Trophoblast cell (in vitro differentiated cells and primary cell): ENCODE data around the gene TMEM258.

Source experiments
- DNase-seq, 2 donors: peaks; one replicate each; pipeline ENCODE4 v3.0.0-alpha.2; 2016
- H2AFZ ChIP-seq: 2 replicates; pipeline ENCODE4 v1.6.1; 2013; ENCODE audit warnings: low read length, moderate library complexity, mild to moderate bottlenecking; ENCODE audit not compliant: insufficient read depth, poor library complexity
- H2AK5ac ChIP-seq: 2 replicates; pipeline ENCODE4 v1.6.1; 2013; ENCODE audit warnings: mild to moderate bottlenecking, low read length
- H2BK120ac ChIP-seq: 2 replicates; pipeline ENCODE4 v1.6.1; 2013; ENCODE audit warnings: low read length, mild to moderate bottlenecking, moderate library complexity; ENCODE audit not compliant: insufficient read depth, poor library complexity
- H2BK12ac ChIP-seq: 2 replicates; pipeline ENCODE4 v1.6.1; 2013; ENCODE audit warnings: mild to moderate bottlenecking, low read length, moderate library complexity
- H2BK5ac ChIP-seq: 2 replicates; pipeline ENCODE4 v1.6.1; 2013; ENCODE audit warnings: low read length, low read depth, moderate library complexity, mild to moderate bottlenecking; ENCODE audit not compliant: poor library complexity
- H3K14ac ChIP-seq: 2 replicates; pipeline ENCODE4 v1.6.1; 2013; ENCODE audit warnings: mild to moderate bottlenecking, low read length
- H3K18ac ChIP-seq: 2 replicates; pipeline ENCODE4 v1.6.1; 2013; ENCODE audit warnings: mild to moderate bottlenecking, low read length
- H3K23ac ChIP-seq: 2 replicates; pipeline ENCODE4 v1.6.1; 2013; ENCODE audit warnings: low read length
- H3K27ac ChIP-seq: 2 replicates; pipeline ENCODE4 v1.5.1; 2013; ENCODE audit warnings: low read depth, mild to moderate bottlenecking, inconsistent platforms, low read length, moderate library complexity
- H3K27me3 ChIP-seq: 2 replicates; pipeline ENCODE4 v1.6.1; 2013; ENCODE audit warnings: inconsistent platforms, mild to moderate bottlenecking, low read length, moderate library complexity; ENCODE audit not compliant: insufficient read depth
- H3K36me3 ChIP-seq, 2 experiments: 1 replicate in 1 of 2; 2 replicates in 1 of 2; pipeline ENCODE4 v1.6.1; 2013; ENCODE audit warnings: low read length in 2 of 2, mild to moderate bottlenecking in 2 of 2, moderate library complexity in 1 of 2; ENCODE audit not compliant: insufficient read depth in 2 of 2, control insufficient read depth in 1 of 2
- H3K4ac ChIP-seq: 2 replicates; pipeline ENCODE4 v1.6.1; 2013; ENCODE audit warnings: low read depth, mild to moderate bottlenecking, low read length, moderate library complexity
- H3K4me1 ChIP-seq, 2 experiments: 1 replicate in 1 of 2; 2 replicates in 1 of 2; pipeline ENCODE4 v1.6.1; 2013; ENCODE audit warnings: low read length in 2 of 2, mild to moderate bottlenecking in 2 of 2, moderate library complexity in 1 of 2; ENCODE audit not compliant: insufficient read depth in 2 of 2, control insufficient read depth in 1 of 2
- H3K4me2 ChIP-seq: 2 replicates; pipeline ENCODE4 v1.6.1; 2013; ENCODE audit warnings: inconsistent platforms, mild to moderate bottlenecking, low read length, moderate library complexity
- H3K4me3 ChIP-seq: 2 replicates; pipeline ENCODE4 v1.5.1; 2013; ENCODE audit warnings: mild to moderate bottlenecking, low read depth, low read length, inconsistent platforms
- H3K79me1 ChIP-seq: one replicate; pipeline ENCODE4 v1.6.1; 2013; ENCODE audit warnings: low read length
- H3K79me2 ChIP-seq: 2 replicates; pipeline ENCODE4 v1.6.1; 2013; ENCODE audit warnings: low read length, mild to moderate bottlenecking; ENCODE audit not compliant: control insufficient read depth, insufficient read depth, poor library complexity
- H3K9ac ChIP-seq: 2 replicates; pipeline ENCODE4 v1.6.1; 2013; ENCODE audit warnings: mild to moderate bottlenecking, low read length
- H3K9me3 ChIP-seq: 2 replicates; pipeline ENCODE4 v1.6.1; 2013; ENCODE audit warnings: low read depth, mild to moderate bottlenecking, control low read depth, inconsistent platforms, low read length; ENCODE audit not compliant: insufficient read depth
- H4K12ac ChIP-seq: 2 replicates; pipeline ENCODE4 v1.6.1; 2013; ENCODE audit warnings: low read depth, mild to moderate bottlenecking, low read length, moderate library complexity
- H4K8ac ChIP-seq: 2 replicates; pipeline ENCODE4 v1.6.1; 2013; ENCODE audit warnings: low read depth, mild to moderate bottlenecking, low read length, moderate library complexity
- H4K91ac ChIP-seq: one replicate; pipeline ENCODE4 v1.6.1; 2013; ENCODE audit warnings: low read depth, mild to moderate bottlenecking, low read length, moderate library complexity
- WGBS: extraction: QIAGEN DNeasy Blood & Tissue Kit; methylation state at CpG from one replicate; pipeline ENCODE4 v1.1.7; 2013; ENCODE audit warnings: missing lambda C conversion rate; ENCODE audit not compliant: insufficient read length, insufficient coverage; ENCODE audit errors: extremely low coverage; 5-methylcytosine and 5-hydroxymethylcytosine counted together

The TMEM258 gene

GRCh38 chr11:61760946-61761345 is 31.5 kb downstream of the TMEM258 start:
- no peak overlapping the region for H2BK12ac ChIP-seq
- DNase-seq, result no peak
- H3K23ac ChIP-seq, result no peak overlapping the region
- H3K18ac ChIP-seq, result no peak overlapping the region
- no peak overlapping the region for H3K14ac ChIP-seq
- no peak overlapping the region for H2BK120ac ChIP-seq
- no CpG with 5 or more reads among the region's 13 CpGs for WGBS
- no peak overlapping the region for H3K4me3 ChIP-seq
- no peak overlapping the region for H4K12ac ChIP-seq
- H3K4ac ChIP-seq, result no peak overlapping the region
- no peak overlapping the region for H3K27ac ChIP-seq
- H4K8ac ChIP-seq, result no peak overlapping the region
- H3K27me3 ChIP-seq, result no peaks in the 10 kb centered on the region
- no peak overlapping the region for H4K91ac ChIP-seq
- H3K79me1 ChIP-seq, result peaks cover 4% of the 10 kb centered on the region
- no peak overlapping the region for H3K9ac ChIP-seq
- H2AFZ ChIP-seq, result no peak overlapping the region
- H3K79me2 ChIP-seq, result no peaks in the 10 kb centered on the region
- no peak overlapping the region for H2AK5ac ChIP-seq
- H3K4me1 ChIP-seq, result peaks cover 10 to 12% of the 10 kb centered on the region in 2 experiments
- H3K4me2 ChIP-seq, result no peak overlapping the region
- H3K9me3 ChIP-seq, result peaks cover 5% of the 10 kb centered on the region
- H2BK5ac ChIP-seq, result no peak overlapping the region
- no peaks in the 10 kb centered on the region for H3K36me3 ChIP-seq

- no peak overlapping the region for H4K12ac ChIP-seq
- WGBS, result no CpG with 5 or more reads among the region's 15 CpGs
- no peak for DNase-seq
- no peak overlapping the region for H3K14ac ChIP-seq
- no peak overlapping the region for H2BK12ac ChIP-seq
- H3K4ac ChIP-seq, result no peak overlapping the region
- H3K23ac ChIP-seq, result no peak overlapping the region
- H2BK5ac ChIP-seq, result no peak overlapping the region
- H2AK5ac ChIP-seq, result peak overlapping the region; percentile 42
- H4K8ac ChIP-seq, result no peak overlapping the region
- H3K36me3 ChIP-seq, result no peaks in the 10 kb centered on the region
- peaks cover 5% of the 10 kb centered on the region for H3K27me3 ChIP-seq
- peaks cover 3% of the 10 kb centered on the region for H3K9me3 ChIP-seq
- H4K91ac ChIP-seq, result peak overlapping the region; percentile 53
- no peak overlapping the region for H3K9ac ChIP-seq
- H3K27ac ChIP-seq, result no peak overlapping the region
- no peak overlapping the region for H3K4me2 ChIP-seq
- H2BK120ac ChIP-seq, result no peak overlapping the region
- peaks cover 2% of the 10 kb centered on the region for H3K79me2 ChIP-seq
- H3K79me1 ChIP-seq, result peaks cover 10% of the 10 kb centered on the region
- H2AFZ ChIP-seq, result no peak overlapping the region
- H3K4me1 ChIP-seq, result peaks cover 23 to 33% of the 10 kb centered on the region in 2 experiments
- no peak overlapping the region for H3K18ac ChIP-seq
- H3K4me3 ChIP-seq, result no peak overlapping the region
Observed at GRCh38 chr11:61757213-61757862, 35.1 kb downstream of the TMEM258 start.

GRCh38 chr11:61756452-61757212 is 35.8 kb downstream of the TMEM258 start:
- Histone ChIP-seq H3K27me3 (peaks cover 5% of the 10 kb centered on the region), H3K4me1 (peaks cover 23 to 33% of the 10 kb centered on the region in 2 experiments), H2AK5ac (no peak overlapping the region), H2BK120ac (no peak overlapping the region), H2BK12ac (peak overlapping the region; percentile 51), H4K12ac (no peak overlapping the region), H3K4me3 (no peak overlapping the region), H3K4me2 (no peak overlapping the region), H3K9me3 (peaks cover 3% of the 10 kb centered on the region), H4K91ac (peak overlapping the region; percentile 53), H2AFZ (peak overlapping the region; percentile 8), H4K8ac (no peak overlapping the region), H3K9ac (no peak overlapping the region), H3K23ac (no peak overlapping the region), H2BK5ac (no peak overlapping the region), H3K18ac (peak overlapping the region; percentile 12), H3K4ac (no peak overlapping the region), H3K36me3 (no peaks in the 10 kb centered on the region), H3K14ac (no peak overlapping the region), H3K79me1 (peaks cover 10% of the 10 kb centered on the region), H3K27ac (no peak overlapping the region), H3K79me2 (peaks cover 2% of the 10 kb centered on the region)
- DNase-seq, result no peak
- WGBS, result no CpG with 5 or more reads among the region's 9 CpGs

GRCh38 chr11:61756147-61756451 is 36.3 kb downstream of the TMEM258 start:
- Histone ChIP-seq H3K9ac (no peak overlapping the region), H2BK5ac (no peak overlapping the region), H4K12ac (no peak overlapping the region), H3K23ac (no peak overlapping the region), H3K4ac (no peak overlapping the region), H3K18ac (no peak overlapping the region), H3K4me1 (peaks cover 23 to 33% of the 10 kb centered on the region in 2 experiments), H3K27me3 (peaks cover 5% of the 10 kb centered on the region), H2BK12ac (peak overlapping the region; percentile 25), H4K8ac (no peak overlapping the region), H4K91ac (peak overlapping the region; percentile 9), H3K14ac (no peak overlapping the region), H3K79me1 (peaks cover 10% of the 10 kb centered on the region), H2BK120ac (no peak overlapping the region), H2AK5ac (no peak overlapping the region), H3K4me2 (no peak overlapping the region), H3K9me3 (peaks cover 3% of the 10 kb centered on the region), H3K79me2 (peaks cover 2% of the 10 kb centered on the region), H2AFZ (no peak overlapping the region), H3K27ac (no peak overlapping the region), H3K36me3 (no peaks in the 10 kb centered on the region), H3K4me3 (no peak overlapping the region)
- no peak for DNase-seq
- WGBS, result no CpG with 5 or more reads among the region's 4 CpGs
